SU-DHL-6 (cell line): ENCODE results near the gene USP10.
"Not testable (repeated sequence)": the region's sequence is repeated elsewhere in the genome, so short reads cannot be mapped to it uniquely, and the experiment has no call there.

Experiments used
- H2AFZ ChIP-seq: fragments of 200-600 bp; sonication (generic); 2 replicates; pipeline ENCODE4 v1.6.1; 2014; ENCODE audit warnings: low read depth, mild to moderate bottlenecking, moderate library complexity, mixed read lengths, antibody characterized with exemption, low read length; ENCODE audit not compliant: severe bottlenecking
- H3F3A ChIP-seq: fragments of 200-600 bp; shearing (Covaris generic); 2 replicates; pipeline ENCODE4 v1.6.0; 2016; ENCODE audit warnings: antibody characterized with exemption, mild to moderate bottlenecking; ENCODE audit not compliant: insufficient read depth
- H3K27ac ChIP-seq: fragments of 200-600 bp; sonication (generic); 2 replicates; pipeline ENCODE4 v1.5.1; 2016; ENCODE audit warnings: low read depth, mild to moderate bottlenecking, low read length, moderate library complexity, mixed read lengths
- H3K27me3 ChIP-seq: fragments of 200-600 bp; sonication (generic), shearing (Covaris generic); 2 replicates; pipeline ENCODE4 v1.6.0; 2014; ENCODE audit warnings: mild to moderate bottlenecking, low read length
- H3K36me3 ChIP-seq: fragments of 200-600 bp; sonication (generic); 2 replicates; pipeline ENCODE4 v1.6.1; 2014; ENCODE audit warnings: mild to moderate bottlenecking, low read length, mixed read lengths
- H3K4me2 ChIP-seq: fragments of 300-600, 200-600 bp; shearing (Covaris generic), sonication (generic); 2 replicates; pipeline ENCODE4 v1.6.0; 2014; ENCODE audit warnings: low read length, low read depth, mild to moderate bottlenecking; ENCODE audit not compliant: poor library complexity, severe bottlenecking
- H3K4me3 ChIP-seq: fragments of 200-600 bp; sonication (generic); 2 replicates; pipeline ENCODE4 v1.5.1; 2014; ENCODE audit warnings: antibody characterized with exemption, low read length, mild to moderate bottlenecking, mixed read lengths; ENCODE audit not compliant: insufficient read depth, poor library complexity, severe bottlenecking
- H3K79me2 ChIP-seq: fragments of 200-600 bp; sonication (generic); 2 replicates; pipeline ENCODE4 v1.6.1; 2014; ENCODE audit warnings: mild to moderate bottlenecking, low read length, moderate library complexity; ENCODE audit not compliant: insufficient read depth
- H3K9ac ChIP-seq: fragments of 200-600 bp; sonication (generic); 2 replicates; pipeline ENCODE4 v1.7.0; 2014; ENCODE audit warnings: mild to moderate bottlenecking, low read length
- H3K9me2 ChIP-seq: fragments of 200-600 bp; sonication (generic); replicated peaks from 2 replicates; pipeline ENCODE4 v1.6.1; 2014; ENCODE audit warnings: low read length; ENCODE audit not compliant: insufficient read depth
- H3K9me3 ChIP-seq: fragments of 200-600 bp; sonication (generic); 2 replicates; pipeline ENCODE4 v1.6.1; 2014; ENCODE audit warnings: low read length, mixed read lengths; ENCODE audit not compliant: insufficient read depth
- H4K20me1 ChIP-seq: fragments of 200-600 bp; sonication (generic); 2 replicates; pipeline ENCODE4 v1.6.1; 2014; ENCODE audit warnings: low read depth, mild to moderate bottlenecking, antibody characterized with exemption, low read length, moderate library complexity, mixed read lengths
- EZH2phosphoT487 ChIP-seq: fragments of 200-600 bp; sonication (generic), shearing (Covaris generic); conservative IDR thresholded peaks from 2 replicates; pipeline ENCODE4 v1.6.1; 2018; ENCODE audit warnings: mild to moderate bottlenecking, antibody characterized with exemption, low read length, moderate library complexity, mixed read lengths
- TF ChIP-seq, protein P1 (sequence below): fragments of 200-600 bp; sonication (generic); IDR thresholded peaks from one replicate; pipeline ENCODE4 v1.5.1; 2017; ENCODE audit warnings: antibody characterized with exemption, mild to moderate bottlenecking, low read length, moderate library complexity; ENCODE audit not compliant: insufficient read depth, poor library complexity, severe bottlenecking

USP10 gene

DNA sequence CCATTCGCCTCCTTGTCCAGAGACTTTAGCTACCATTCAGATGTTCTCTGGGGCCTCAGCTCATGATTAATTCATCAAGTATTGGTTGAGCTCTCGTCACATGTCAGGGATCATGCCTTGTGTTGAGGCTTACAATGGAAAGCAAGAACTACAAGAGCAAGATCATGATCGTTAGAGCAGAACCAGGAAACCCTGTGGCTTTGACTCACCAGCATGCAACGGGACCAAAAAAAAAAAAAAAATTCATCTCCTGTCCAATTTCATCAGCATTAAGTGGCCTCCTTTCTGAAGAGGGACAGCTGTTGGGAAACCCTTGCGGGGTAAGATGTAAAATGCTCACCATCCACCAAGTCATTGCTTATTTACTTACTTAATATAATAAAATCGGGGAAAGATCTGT is 12.1 kb upstream of the USP10 start:
- Histone ChIP-seq H3K4me2 (peak overlapping the region; percentile 22), H3K27me3 (no peaks in the 10 kb centered on the region), H2AFZ (no peak overlapping the region), H3K9me3 (no peaks in the 10 kb centered on the region), H3K36me3 (no peaks in the 10 kb centered on the region), H3K4me3 (no peak overlapping the region), H3K9ac (no peak overlapping the region), H3F3A (no peaks in the 10 kb centered on the region), H3K27ac (no peak overlapping the region), H3K79me2 (no peaks in the 10 kb centered on the region), H4K20me1 (no peaks in the 10 kb centered on the region), H3K9me2 (no peaks in the 10 kb centered on the region)
- TF ChIP-seq, protein P1, sequence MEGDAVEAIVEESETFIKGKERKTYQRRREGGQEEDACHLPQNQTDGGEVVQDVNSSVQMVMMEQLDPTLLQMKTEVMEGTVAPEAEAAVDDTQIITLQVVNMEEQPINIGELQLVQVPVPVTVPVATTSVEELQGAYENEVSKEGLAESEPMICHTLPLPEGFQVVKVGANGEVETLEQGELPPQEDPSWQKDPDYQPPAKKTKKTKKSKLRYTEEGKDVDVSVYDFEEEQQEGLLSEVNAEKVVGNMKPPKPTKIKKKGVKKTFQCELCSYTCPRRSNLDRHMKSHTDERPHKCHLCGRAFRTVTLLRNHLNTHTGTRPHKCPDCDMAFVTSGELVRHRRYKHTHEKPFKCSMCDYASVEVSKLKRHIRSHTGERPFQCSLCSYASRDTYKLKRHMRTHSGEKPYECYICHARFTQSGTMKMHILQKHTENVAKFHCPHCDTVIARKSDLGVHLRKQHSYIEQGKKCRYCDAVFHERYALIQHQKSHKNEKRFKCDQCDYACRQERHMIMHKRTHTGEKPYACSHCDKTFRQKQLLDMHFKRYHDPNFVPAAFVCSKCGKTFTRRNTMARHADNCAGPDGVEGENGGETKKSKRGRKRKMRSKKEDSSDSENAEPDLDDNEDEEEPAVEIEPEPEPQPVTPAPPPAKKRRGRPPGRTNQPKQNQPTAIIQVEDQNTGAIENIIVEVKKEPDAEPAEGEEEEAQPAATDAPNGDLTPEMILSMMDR = no peak
- no peak for TF ChIP-seq EZH2phosphoT487

DNA sequence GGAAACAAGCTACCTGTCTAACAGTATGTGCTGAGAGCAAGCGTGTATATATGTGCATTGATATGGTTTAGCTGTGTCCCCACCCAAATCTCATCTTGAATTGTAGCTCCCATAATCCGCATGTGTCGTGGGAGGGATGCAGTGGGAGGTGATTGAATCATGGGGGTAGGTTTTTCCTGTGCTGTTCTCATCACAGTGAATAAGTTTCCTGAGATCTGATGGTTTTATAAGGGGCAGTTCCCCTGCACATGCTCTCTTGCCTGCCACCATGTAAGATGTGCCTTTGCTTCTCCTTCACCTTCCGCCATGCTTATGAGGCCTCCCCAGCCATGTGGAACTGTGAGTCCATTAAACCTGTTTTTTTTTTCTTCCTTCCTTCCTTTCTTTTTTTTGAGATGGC is 11.6 kb upstream of the USP10 start:
- H3K4me2 ChIP-seq, H3K27ac ChIP-seq, H3K9ac ChIP-seq, H3K4me3 ChIP-seq, H3K9me3 ChIP-seq, H4K20me1 ChIP-seq, H2AFZ ChIP-seq, H3F3A ChIP-seq, H3K27me3 ChIP-seq, H3K79me2 ChIP-seq, H3K36me3 ChIP-seq, H3K9me2 ChIP-seq: not testable (repeated sequence)

- Histone ChIP-seq H3K4me2 (no peak overlapping the region), H3K9me3 (no peaks in the 10 kb centered on the region), H3K36me3 (no peaks in the 10 kb centered on the region), H3K9me2 (no peaks in the 10 kb centered on the region), H4K20me1 (no peaks in the 10 kb centered on the region), H3K27ac (no peak overlapping the region), H3K9ac (no peak overlapping the region), H2AFZ (no peak overlapping the region), H3K4me3 (no peak overlapping the region), H3K27me3 (no peaks in the 10 kb centered on the region), H3F3A (no peaks in the 10 kb centered on the region), H3K79me2 (no peaks in the 10 kb centered on the region)
- TF ChIP-seq, protein P1 = no peak
- TF ChIP-seq EZH2phosphoT487 = no peak
Measured at GRCh38 chr16:84689111-84689510, 10.7 kb upstream of the USP10 start.

- Histone ChIP-seq H2AFZ (no peak overlapping the region), H3K9me2 (no peaks in the 10 kb centered on the region), H3K9me3 (no peaks in the 10 kb centered on the region), H3K36me3 (no peaks in the 10 kb centered on the region), H3K4me3 (no peak overlapping the region), H3K27me3 (no peaks in the 10 kb centered on the region), H3K79me2 (no peaks in the 10 kb centered on the region), H4K20me1 (no peaks in the 10 kb centered on the region), H3K27ac (no peak overlapping the region), H3F3A (no peaks in the 10 kb centered on the region), H3K4me2 (no peak overlapping the region), H3K9ac (no peak overlapping the region)
- TF ChIP-seq EZH2phosphoT487 = no peak
- TF ChIP-seq, protein P1 = no peak
Measured at GRCh38 chr16:84690088-84690819, 9.5 kb upstream of the USP10 start.
